A172 (cell line): ENCODE data around the gene RAB3A. TPM values are rescaled to one million over a fixed set of nuclear protein-coding genes. Genes with fewer than 3 reads are reported as not detected.
"Not testable (repeated sequence)": the region's sequence is repeated elsewhere in the genome, so short reads cannot be mapped to it uniquely, and the experiment has no call there.

Experiments
- DNase-seq: peaks from one replicate; pipeline ENCODE4 v3.0.0-alpha.2; 2015; ENCODE audit warnings: low spot score
- total RNA-seq: library from RNA; depleted of rRNA; stranded (reverse); fragments of >200 nt; shearing (Covaris generic); gene quantifications from 2 replicates; pipeline ENCODE4 v1.2.3, GENCODE V29; 2014

The RAB3A gene
- total RNA-seq, 1 experiment from 2014 or later = 0.26 TPM

GRCh38 chr19:18223860-18224524 is 20.1 kb upstream of the RAB3A start:
- no peak for DNase-seq

GRCh38 chr19:18221815-18222725 is 18.2 kb upstream of the RAB3A start:
- DNase-seq = no peak

GRCh38 chr19:18220632-18221275 is 16.9 kb upstream of the RAB3A start:
- no peak for DNase-seq

GRCh38 chr19:18219911-18220631 is 16.2 kb upstream of the RAB3A start:
- no peak for DNase-seq

GRCh38 chr19:18218600-18218999 is 14.8 kb upstream of the RAB3A start:
- DNase-seq = no peak

- DNase-seq = no peak
These were observed 14.3 kb upstream of the RAB3A start for GRCh38 chr19:18218159-18218558.

GRCh38 chr19:18216789-18217188 is 12.9 kb upstream of the RAB3A start:
- no peak for DNase-seq

- peak; percentile 53 for DNase-seq
These were observed 11.1 kb upstream of the RAB3A start for GRCh38 chr19:18214779-18215433.

GRCh38 chr19:18211683-18212082 is 7.8 kb upstream of the RAB3A start:
- DNase-seq = no peak

- not testable (repeated sequence) for DNase-seq
These were observed 6.1 kb upstream of the RAB3A start for GRCh38 chr19:18209912-18210311.

GRCh38 chr19:18208098-18208951 is 4.5 kb upstream of the RAB3A start:
- DNase-seq = no peak

- no peak for DNase-seq
These were observed 2.2 kb upstream of the RAB3A start for GRCh38 chr19:18206018-18206417.

- peak; percentile 55 for DNase-seq
These were observed 1.5 kb upstream of the RAB3A start for GRCh38 chr19:18205200-18205892.

GRCh38 chr19:18204394-18205199 is 755 bp upstream of the RAB3A start:
- no peak for DNase-seq

GRCh38 chr19:18203408-18203862 is 407 bp downstream of the RAB3A start:
- DNase-seq = no peak

GRCh38 chr19:18202778-18203407 is 949 bp downstream of the RAB3A start:
- no peak for DNase-seq

GRCh38 chr19:18202397-18202777 is 1.5 kb downstream of the RAB3A start:
- no peak for DNase-seq

- no peak for DNase-seq
These were observed 5.5 kb downstream of the RAB3A start for GRCh38 chr19:18198374-18198773.
